GM12892 (cell line): ENCODE measurements around the gene ECT2.
"Not testable (repeated sequence)": the region's sequence is repeated elsewhere in the genome, so short reads cannot be mapped to it uniquely, and the experiment has no call there.

Source experiments
- DNase-seq: peaks from one replicate; pipeline ENCODE4 v3.0.0; 2011; ENCODE audit not compliant: insufficient read length
- FAIRE-seq: peaks from 2 replicates; lab custom pipeline; 2011; peaks lifted over from hg19 to GRCh38; lab: Jason Lieb, UNC
- POLR2A ChIP-seq: IDR thresholded peaks from 2 replicates; pipeline ENCODE4 v1.6.1; 2011; ENCODE audit warnings: low read depth, low read length, control low read depth
- POLR2AphosphoS5 ChIP-seq: IDR thresholded peaks from 2 replicates; pipeline ENCODE4 v1.6.1; 2011; ENCODE audit warnings: low read depth, low read length, control low read depth
- TAF1 ChIP-seq: IDR thresholded peaks from 2 replicates; pipeline ENCODE4 v1.6.1; 2011; ENCODE audit warnings: low read depth, mild to moderate bottlenecking, control low read depth, low read length, borderline replicate concordance

The ECT2 gene

DNA sequence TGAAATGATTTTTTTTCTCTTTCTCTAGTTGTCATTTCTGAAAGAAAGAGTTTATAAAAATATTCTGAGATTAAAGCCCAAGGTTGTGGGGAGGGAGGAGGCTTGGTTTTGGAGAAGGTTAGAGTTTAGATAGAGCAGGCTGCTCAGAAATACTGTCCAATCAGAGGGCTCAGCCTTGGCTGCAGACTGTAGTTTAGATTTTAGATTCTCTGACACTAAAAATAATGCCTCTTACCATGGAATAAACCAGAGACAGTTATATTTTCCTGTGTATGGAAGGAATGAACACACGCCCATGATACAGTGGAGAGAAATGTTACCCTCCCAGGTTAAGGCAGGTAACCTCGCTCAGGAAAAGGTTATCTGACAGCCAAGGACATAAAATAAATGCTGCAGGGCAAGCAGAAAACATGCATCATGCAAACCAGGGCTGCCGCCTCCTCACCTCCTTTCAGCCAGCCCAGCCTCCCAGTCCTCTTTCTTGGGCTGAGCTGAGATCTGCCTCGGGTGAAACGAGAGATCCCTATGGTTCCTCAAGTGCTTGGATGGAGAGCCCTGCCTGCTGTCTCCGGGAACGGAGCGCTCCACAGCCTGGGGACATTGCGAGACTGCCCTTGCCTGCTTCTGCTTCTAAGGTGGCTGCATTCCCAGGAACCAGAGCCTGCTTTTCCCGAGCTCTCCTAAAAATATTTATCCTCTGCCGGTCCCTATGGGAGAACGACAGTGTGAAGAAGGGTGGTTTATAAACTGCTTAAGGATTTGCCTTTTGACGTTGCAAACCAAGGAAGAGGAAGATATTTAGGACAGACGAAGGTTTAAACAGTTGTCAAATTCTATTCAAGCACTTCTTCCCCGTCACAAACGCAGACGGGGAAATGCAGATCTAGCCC lies 40.5 kb upstream of the ECT2 start:
- FAIRE-seq (peak; percentile 50), DNase-seq (no peak)
- TF ChIP-seq POLR2A (no peak), TAF1 (no peak), POLR2AphosphoS5 (no peak)

DNA sequence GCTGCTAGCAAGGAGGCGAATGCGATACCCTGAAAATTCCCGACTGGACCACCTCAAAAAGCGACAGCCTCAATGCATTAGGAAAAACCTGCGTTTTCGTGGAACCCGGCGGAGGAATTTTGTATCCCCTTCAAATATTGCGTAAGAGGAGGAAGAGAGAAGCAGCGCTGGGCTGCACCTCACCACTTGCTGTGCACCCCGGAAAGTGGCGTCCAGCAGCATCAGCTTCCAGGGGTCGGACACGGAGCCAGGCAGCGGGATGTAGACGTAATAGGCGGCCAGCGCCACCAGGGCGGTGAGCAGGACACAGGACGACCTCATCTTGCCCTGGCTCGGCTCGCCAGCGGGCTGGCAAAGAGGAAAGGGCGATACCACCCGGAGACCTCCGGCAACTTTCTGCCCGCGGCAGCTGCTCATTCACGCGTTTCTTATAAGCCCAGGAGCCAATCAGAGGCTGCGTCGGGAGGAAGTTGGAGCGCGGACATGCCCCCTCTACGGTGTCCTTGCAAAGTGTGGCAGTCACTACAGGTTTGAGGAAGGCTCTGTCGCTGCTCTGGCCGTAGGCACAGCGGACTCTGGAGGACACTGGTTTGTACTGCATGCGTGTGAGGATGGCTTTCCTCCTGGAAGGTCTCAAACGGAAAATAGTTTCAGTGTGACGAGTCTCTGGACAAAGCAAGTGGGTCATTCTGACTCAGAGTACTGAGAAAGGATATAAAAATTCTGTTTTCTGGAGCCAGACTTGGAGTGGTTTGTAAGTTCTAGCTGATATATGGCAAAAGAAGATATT lies 39.7 kb upstream of the ECT2 start, which contains the start of gene NCEH1:
TSS of gene NCEH1 (minus strand) at position 404 of the 790 bp plus-strand sequence. CDS start at position 321, 83 bp downstream.
- TF ChIP-seq POLR2A, result peak; percentile 81
- TF ChIP-seq POLR2AphosphoS5, result peak; percentile 54
- no peak for TF ChIP-seq TAF1
- FAIRE-seq, result peak; percentile 93
- peak; percentile 71 for DNase-seq

DNA sequence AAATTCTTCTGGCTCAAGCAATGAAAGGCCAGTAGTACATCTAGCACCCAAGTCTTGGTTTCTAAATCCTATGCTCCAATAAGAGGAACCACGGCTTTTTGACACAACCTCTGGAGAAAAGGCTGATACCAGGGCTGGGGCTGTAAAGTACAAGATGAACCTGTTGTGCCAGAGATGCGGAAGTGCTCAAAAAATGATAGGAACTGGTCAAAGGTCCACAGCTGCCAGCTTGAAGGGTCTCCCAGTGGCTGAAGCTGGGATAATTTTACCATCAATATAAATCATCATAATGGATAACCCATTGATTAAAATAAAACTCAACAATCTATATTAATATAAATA lies 39.1 kb upstream of the ECT2 start:
- DNase-seq, result no peak
- no peak for FAIRE-seq
- TF ChIP-seq POLR2A, result no peak
- TF ChIP-seq TAF1, result no peak
- TF ChIP-seq POLR2AphosphoS5, result no peak

DNA sequence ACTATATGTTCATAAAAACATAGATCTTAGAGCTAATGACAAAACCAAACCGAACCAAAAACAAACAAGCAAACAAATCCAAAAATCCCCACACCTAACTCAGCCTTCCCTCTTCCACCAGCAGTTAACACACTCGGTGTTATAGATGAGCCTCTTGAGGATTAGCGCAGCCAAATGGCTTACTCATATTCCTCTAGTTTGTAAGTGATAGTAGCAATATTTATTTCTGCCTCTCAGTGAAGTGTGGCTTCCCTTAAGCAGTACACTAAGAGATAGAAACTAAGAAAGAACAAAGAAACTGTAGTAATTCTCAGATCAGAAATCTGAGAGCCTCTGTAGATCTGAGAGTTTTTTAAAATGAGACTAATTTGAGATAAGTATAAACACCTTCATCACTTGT lies 37.2 kb upstream of the ECT2 start:
- TF ChIP-seq TAF1 (no peak), POLR2AphosphoS5 (no peak), POLR2A (no peak)
- FAIRE-seq, result no peak
- no peak for DNase-seq

DNA sequence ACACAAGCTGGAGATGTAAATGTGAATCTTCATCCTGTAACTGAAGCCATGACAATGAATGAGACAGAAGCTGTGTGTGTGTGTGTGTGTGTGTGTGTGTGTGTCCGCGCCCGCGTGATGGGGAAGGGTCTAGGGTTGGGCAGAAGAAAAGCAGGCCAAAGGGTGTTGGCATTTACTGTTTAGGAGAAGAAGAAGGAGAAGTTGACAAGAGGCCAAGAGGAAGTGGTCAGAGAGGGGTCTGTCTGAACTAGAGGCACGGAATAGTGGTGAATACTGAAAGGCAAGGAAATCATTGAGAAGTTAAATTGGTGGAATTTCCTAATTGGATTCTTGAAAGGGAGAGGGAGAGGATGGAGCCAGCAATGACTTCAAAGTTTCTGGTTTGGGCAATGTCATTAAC lies 34.0 kb upstream of the ECT2 start:
- no peak for FAIRE-seq

GRCh38 chr3:172717493-172718088 lies 32.9 kb upstream of the ECT2 start:
- DNase-seq (no peak), FAIRE-seq (no peak)
- TF ChIP-seq TAF1, result no peak
- no peak for TF ChIP-seq POLR2AphosphoS5
- TF ChIP-seq POLR2A, result no peak

More for the DNA sequence above, 34.0 kb upstream of the ECT2 start:
- TF ChIP-seq POLR2A (no peak), POLR2AphosphoS5 (no peak), TAF1 (no peak)
- no peak for DNase-seq

DNA sequence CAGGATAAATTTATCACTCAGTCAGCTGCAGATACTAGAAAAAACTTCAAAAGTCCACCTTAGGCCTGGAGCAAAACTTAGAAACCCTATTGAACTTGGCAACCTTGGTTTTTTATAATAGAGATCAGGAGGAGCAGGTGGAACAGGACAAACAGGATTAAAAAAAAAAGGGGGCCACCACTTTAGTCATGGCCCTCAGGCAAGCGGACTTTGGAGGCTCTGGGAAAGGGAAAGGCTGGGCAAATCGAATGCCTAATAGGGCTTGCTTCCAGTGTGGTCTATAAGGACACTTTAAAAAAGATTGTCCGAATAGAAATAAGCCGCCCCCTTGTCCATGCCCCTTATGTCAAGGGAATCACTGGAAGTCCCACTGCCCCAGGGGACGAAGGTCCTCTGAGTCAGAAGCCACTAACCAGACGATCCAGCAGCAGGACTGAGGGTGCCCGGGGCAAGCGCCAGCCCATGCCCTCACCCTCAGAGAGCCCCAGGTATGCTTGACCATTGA lies 27.9 kb upstream of the ECT2 start:
- FAIRE-seq, DNase-seq: not testable (repeated sequence)

- no peak for TF ChIP-seq POLR2AphosphoS5
- TF ChIP-seq POLR2A, result no peak
- TF ChIP-seq TAF1, result no peak
- no peak for FAIRE-seq
- DNase-seq, result no peak
Observed at GRCh38 chr3:172726380-172726779, 24.1 kb upstream of the ECT2 start.

- no peak for TF ChIP-seq TAF1
- no peak for TF ChIP-seq POLR2AphosphoS5
- TF ChIP-seq POLR2A, result no peak
- DNase-seq (no peak), FAIRE-seq (no peak)
Observed at GRCh38 chr3:172735014-172735413, 15.5 kb upstream of the ECT2 start.

GRCh38 chr3:172739462-172739861 lies 11.1 kb upstream of the ECT2 start:
- TF ChIP-seq POLR2A (no peak), TAF1 (no peak), POLR2AphosphoS5 (no peak)
- DNase-seq, result no peak
- no peak for FAIRE-seq

DNA sequence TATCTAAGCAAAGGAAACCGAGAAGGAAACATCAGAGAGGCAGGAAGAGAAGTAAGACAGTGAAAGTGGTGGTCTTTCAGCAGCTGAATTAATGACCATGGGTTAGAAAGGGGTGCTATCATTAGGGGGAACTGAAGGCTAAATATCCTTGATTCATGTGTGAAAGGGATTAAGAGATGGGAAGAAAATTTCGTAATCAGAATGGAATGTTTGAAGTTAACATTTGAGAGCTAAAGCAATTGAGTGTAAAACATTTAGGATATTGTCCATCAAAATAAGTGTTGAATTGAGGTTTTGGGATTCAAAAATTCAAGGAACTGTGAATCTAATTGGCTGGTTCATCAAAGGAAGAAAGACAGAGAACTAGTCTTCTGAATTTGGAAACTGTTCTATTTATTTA lies 4.1 kb upstream of the ECT2 start:
- DNase-seq (no peak), FAIRE-seq (no peak)
- no peak for TF ChIP-seq TAF1
- TF ChIP-seq POLR2A, result no peak

- TF ChIP-seq POLR2AphosphoS5 (no peak), POLR2A (no peak), TAF1 (no peak)
- FAIRE-seq, result no peak
Observed at GRCh38 chr3:172749230-172749965, 1.1 kb upstream of the ECT2 start.

More at GRCh38 chr3:172749230-172749965, 1.1 kb upstream of the ECT2 start:
- DNase-seq, result no peak
